Trophoblast cell (in vitro differentiated cells and primary cell): ENCODE measurements around the gene RNF144B.

ENCODE experiments used
- DNase-seq, 2 donors: peaks; one replicate each; pipeline ENCODE4 v3.0.0-alpha.2; 2016
- H2AFZ ChIP-seq: 2 replicates; pipeline ENCODE4 v1.6.1; 2013; ENCODE audit warnings: low read length, moderate library complexity, mild to moderate bottlenecking; ENCODE audit not compliant: insufficient read depth, poor library complexity
- H2AK5ac ChIP-seq: 2 replicates; pipeline ENCODE4 v1.6.1; 2013; ENCODE audit warnings: mild to moderate bottlenecking, low read length
- H2BK120ac ChIP-seq: 2 replicates; pipeline ENCODE4 v1.6.1; 2013; ENCODE audit warnings: low read length, mild to moderate bottlenecking, moderate library complexity; ENCODE audit not compliant: insufficient read depth, poor library complexity
- H2BK12ac ChIP-seq: 2 replicates; pipeline ENCODE4 v1.6.1; 2013; ENCODE audit warnings: mild to moderate bottlenecking, low read length, moderate library complexity
- H2BK5ac ChIP-seq: 2 replicates; pipeline ENCODE4 v1.6.1; 2013; ENCODE audit warnings: low read length, low read depth, moderate library complexity, mild to moderate bottlenecking; ENCODE audit not compliant: poor library complexity
- H3K14ac ChIP-seq: 2 replicates; pipeline ENCODE4 v1.6.1; 2013; ENCODE audit warnings: mild to moderate bottlenecking, low read length
- H3K18ac ChIP-seq: 2 replicates; pipeline ENCODE4 v1.6.1; 2013; ENCODE audit warnings: mild to moderate bottlenecking, low read length
- H3K23ac ChIP-seq: 2 replicates; pipeline ENCODE4 v1.6.1; 2013; ENCODE audit warnings: low read length
- H3K27ac ChIP-seq: 2 replicates; pipeline ENCODE4 v1.5.1; 2013; ENCODE audit warnings: low read depth, mild to moderate bottlenecking, inconsistent platforms, low read length, moderate library complexity
- H3K27me3 ChIP-seq: 2 replicates; pipeline ENCODE4 v1.6.1; 2013; ENCODE audit warnings: inconsistent platforms, mild to moderate bottlenecking, low read length, moderate library complexity; ENCODE audit not compliant: insufficient read depth
- H3K36me3 ChIP-seq, 2 experiments: 1 replicate in 1 of 2; 2 replicates in 1 of 2; pipeline ENCODE4 v1.6.1; 2013; ENCODE audit warnings: low read length in 2 of 2, mild to moderate bottlenecking in 2 of 2, moderate library complexity in 1 of 2; ENCODE audit not compliant: insufficient read depth in 2 of 2, control insufficient read depth in 1 of 2
- H3K4ac ChIP-seq: 2 replicates; pipeline ENCODE4 v1.6.1; 2013; ENCODE audit warnings: low read depth, mild to moderate bottlenecking, low read length, moderate library complexity
- H3K4me1 ChIP-seq, 2 experiments: 1 replicate in 1 of 2; 2 replicates in 1 of 2; pipeline ENCODE4 v1.6.1; 2013; ENCODE audit warnings: low read length in 2 of 2, mild to moderate bottlenecking in 2 of 2, moderate library complexity in 1 of 2; ENCODE audit not compliant: insufficient read depth in 2 of 2, control insufficient read depth in 1 of 2
- H3K4me2 ChIP-seq: 2 replicates; pipeline ENCODE4 v1.6.1; 2013; ENCODE audit warnings: inconsistent platforms, mild to moderate bottlenecking, low read length, moderate library complexity
- H3K4me3 ChIP-seq: 2 replicates; pipeline ENCODE4 v1.5.1; 2013; ENCODE audit warnings: mild to moderate bottlenecking, low read depth, low read length, inconsistent platforms
- H3K79me1 ChIP-seq: one replicate; pipeline ENCODE4 v1.6.1; 2013; ENCODE audit warnings: low read length
- H3K79me2 ChIP-seq: 2 replicates; pipeline ENCODE4 v1.6.1; 2013; ENCODE audit warnings: low read length, mild to moderate bottlenecking; ENCODE audit not compliant: control insufficient read depth, insufficient read depth, poor library complexity
- H3K9ac ChIP-seq: 2 replicates; pipeline ENCODE4 v1.6.1; 2013; ENCODE audit warnings: mild to moderate bottlenecking, low read length
- H3K9me3 ChIP-seq: 2 replicates; pipeline ENCODE4 v1.6.1; 2013; ENCODE audit warnings: low read depth, mild to moderate bottlenecking, control low read depth, inconsistent platforms, low read length; ENCODE audit not compliant: insufficient read depth
- H4K12ac ChIP-seq: 2 replicates; pipeline ENCODE4 v1.6.1; 2013; ENCODE audit warnings: low read depth, mild to moderate bottlenecking, low read length, moderate library complexity
- H4K8ac ChIP-seq: 2 replicates; pipeline ENCODE4 v1.6.1; 2013; ENCODE audit warnings: low read depth, mild to moderate bottlenecking, low read length, moderate library complexity
- H4K91ac ChIP-seq: one replicate; pipeline ENCODE4 v1.6.1; 2013; ENCODE audit warnings: low read depth, mild to moderate bottlenecking, low read length, moderate library complexity
- WGBS: extraction: QIAGEN DNeasy Blood & Tissue Kit; methylation state at CpG from one replicate; pipeline ENCODE4 v1.1.7; 2013; ENCODE audit warnings: missing lambda C conversion rate; ENCODE audit not compliant: insufficient read length, insufficient coverage; ENCODE audit errors: extremely low coverage; 5-methylcytosine and 5-hydroxymethylcytosine counted together

RNF144B gene

GRCh38 chr6:18380851-18381250, 6.3 kb upstream of the RNF144B start:
- H3K4me1 ChIP-seq: no peaks in the 10 kb centered on the region
- H2BK12ac ChIP-seq: no peak overlapping the region
- H3K4ac ChIP-seq: no peak overlapping the region
- H4K8ac ChIP-seq: no peak overlapping the region
- H2BK5ac ChIP-seq: no peak overlapping the region
- no peak overlapping the region for H3K9ac ChIP-seq
- no CpG with 5 or more reads among the region's 4 CpGs for WGBS
- H2AFZ ChIP-seq: no peak overlapping the region
- no peak overlapping the region for H4K91ac ChIP-seq
- H3K79me1 ChIP-seq: no peaks in the 10 kb centered on the region
- no peak overlapping the region for H3K14ac ChIP-seq
- H3K27ac ChIP-seq: no peak overlapping the region
- H3K18ac ChIP-seq: no peak overlapping the region
- no peak overlapping the region for H3K23ac ChIP-seq
- no peaks in the 10 kb centered on the region for H3K79me2 ChIP-seq
- no peak overlapping the region for H4K12ac ChIP-seq
- H3K4me3 ChIP-seq: no peak overlapping the region
- no peaks in the 10 kb centered on the region for H3K27me3 ChIP-seq
- no peak overlapping the region for H2BK120ac ChIP-seq
- H3K4me2 ChIP-seq: no peak overlapping the region
- no peak for DNase-seq
- no peaks in the 10 kb centered on the region for H3K9me3 ChIP-seq
- no peak overlapping the region for H2AK5ac ChIP-seq
- H3K36me3 ChIP-seq: no peaks in the 10 kb centered on the region

GRCh38 chr6:18383441-18383840, 3.7 kb upstream of the RNF144B start:
- H2BK12ac ChIP-seq: no peak overlapping the region
- H3K9ac ChIP-seq: no peak overlapping the region
- H3K14ac ChIP-seq: no peak overlapping the region
- H4K91ac ChIP-seq: no peak overlapping the region
- WGBS: no CpG with 5 or more reads among the region's 2 CpGs
- H3K23ac ChIP-seq: no peak overlapping the region
- peaks cover 2% of the 10 kb centered on the region for H3K79me1 ChIP-seq
- no peak overlapping the region for H3K4ac ChIP-seq
- H3K36me3 ChIP-seq: no peaks in the 10 kb centered on the region
- H4K12ac ChIP-seq: no peak overlapping the region
- H3K4me1 ChIP-seq: peaks cover 0 to 3% of the 10 kb centered on the region in 2 experiments
- H3K27me3 ChIP-seq: no peaks in the 10 kb centered on the region
- H3K27ac ChIP-seq: no peak overlapping the region
- DNase-seq: no peak
- no peaks in the 10 kb centered on the region for H3K79me2 ChIP-seq
- no peak overlapping the region for H2AFZ ChIP-seq
- H3K18ac ChIP-seq: no peak overlapping the region
- no peak overlapping the region for H2AK5ac ChIP-seq
- no peak overlapping the region for H3K4me2 ChIP-seq
- no peak overlapping the region for H2BK5ac ChIP-seq
- H3K4me3 ChIP-seq: no peak overlapping the region
- no peak overlapping the region for H2BK120ac ChIP-seq
- H4K8ac ChIP-seq: no peak overlapping the region
- no peaks in the 10 kb centered on the region for H3K9me3 ChIP-seq

GRCh38 chr6:18384621-18385020, 2.5 kb upstream of the RNF144B start:
- WGBS: no CpG with 5 or more reads among the region's 4 CpGs
- H3K4ac ChIP-seq: no peak overlapping the region
- H3K36me3 ChIP-seq: no peaks in the 10 kb centered on the region
- H4K12ac ChIP-seq: no peak overlapping the region
- H2AFZ ChIP-seq: no peak overlapping the region
- H2AK5ac ChIP-seq: no peak overlapping the region
- H4K8ac ChIP-seq: no peak overlapping the region
- no peaks in the 10 kb centered on the region for H3K9me3 ChIP-seq
- no peak overlapping the region for H3K23ac ChIP-seq
- H3K4me1 ChIP-seq: peaks cover 0 to 3% of the 10 kb centered on the region in 2 experiments
- no peak overlapping the region for H3K4me3 ChIP-seq
- H4K91ac ChIP-seq: no peak overlapping the region
- no peak overlapping the region for H3K14ac ChIP-seq
- no peak overlapping the region for H3K4me2 ChIP-seq
- no peak overlapping the region for H2BK5ac ChIP-seq
- no peaks in the 10 kb centered on the region for H3K27me3 ChIP-seq
- H3K18ac ChIP-seq: no peak overlapping the region
- peak; percentile 33 to 52 for DNase-seq
- no peak overlapping the region for H2BK120ac ChIP-seq
- H3K9ac ChIP-seq: no peak overlapping the region
- H3K27ac ChIP-seq: no peak overlapping the region
- H3K79me2 ChIP-seq: no peaks in the 10 kb centered on the region
- H2BK12ac ChIP-seq: no peak overlapping the region
- peaks cover 2% of the 10 kb centered on the region for H3K79me1 ChIP-seq

GRCh38 chr6:18386298-18386976, 713 bp upstream of the RNF144B start:
- peaks cover 2% of the 10 kb centered on the region for H3K79me1 ChIP-seq

More at GRCh38 chr6:18386298-18386976, 713 bp upstream of the RNF144B start:
- Histone ChIP-seq H2BK5ac (no peak overlapping the region), H2BK12ac (no peak overlapping the region), H4K91ac (no peak overlapping the region), H4K8ac (no peak overlapping the region), H3K23ac (no peak overlapping the region), H3K4me2 (peak overlapping the region; percentile 78), H3K14ac (no peak overlapping the region), H2AFZ (no peak overlapping the region), H3K36me3 (no peaks in the 10 kb centered on the region), H3K27ac (peak overlapping the region; percentile 68), H3K4me1 (peaks cover 0 to 3% of the 10 kb centered on the region in 2 experiments), H3K4ac (no peak overlapping the region), H3K27me3 (no peaks in the 10 kb centered on the region), H3K9me3 (no peaks in the 10 kb centered on the region), H2AK5ac (no peak overlapping the region), H3K79me2 (no peaks in the 10 kb centered on the region), H3K9ac (no peak overlapping the region), H2BK120ac (no peak overlapping the region), H3K4me3 (no peak overlapping the region), H3K18ac (no peak overlapping the region), H4K12ac (no peak overlapping the region)
- peak; percentile 61 to 84 for DNase-seq
- no CpG with 5 or more reads among the region's 6 CpGs for WGBS
